ENCODE results near the gene MXRA7.
A peak's percentile ranks its signal among the peaks of the same experiment; 100 is the strongest.

MXRA7 gene

DNA sequence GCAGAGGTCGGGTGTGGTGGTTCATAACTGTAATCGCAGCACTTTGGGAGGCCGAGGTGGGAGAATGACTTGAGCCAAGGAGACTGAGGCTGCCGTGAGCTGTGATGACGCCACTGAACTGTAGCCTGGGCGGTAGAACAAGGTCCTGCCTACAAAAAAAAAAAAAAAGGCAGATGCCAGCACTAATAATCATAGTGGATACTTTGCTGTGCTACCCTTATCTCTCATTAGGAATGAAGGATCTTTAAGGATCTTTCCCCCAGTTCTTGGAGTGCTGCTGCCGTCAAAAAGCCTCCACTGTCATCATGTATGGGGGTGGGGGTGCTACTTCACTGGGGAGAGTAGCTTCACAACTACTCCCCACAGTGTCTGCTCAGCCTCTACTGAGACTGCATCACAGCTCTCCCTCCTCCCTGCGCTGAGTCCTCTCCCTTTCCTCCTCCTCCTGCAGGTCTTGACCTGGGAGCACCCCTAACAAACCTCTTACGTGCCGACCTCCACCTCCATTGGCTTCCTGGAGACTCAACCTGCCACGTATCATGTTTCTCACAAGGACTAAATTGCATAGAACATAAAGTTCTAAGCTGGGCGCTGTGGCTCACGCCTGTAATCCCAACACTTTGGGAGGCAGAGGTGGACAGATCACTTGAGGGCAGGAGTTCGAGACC is 42.8 kb downstream of the MXRA7 start:
- Histone ChIP-seq H3K9me3 (ENCODE audit: control insufficient read depth, insufficient read depth, low read depth, low read length) (no peaks in the 10 kb centered on the region), H3K4me1 (ENCODE audit: control insufficient read depth, insufficient read depth, low read length) (peaks cover 36% of the 10 kb centered on the region), H3K27ac (ENCODE audit: extremely low read depth, low read depth, low read length) (peak overlapping the region; percentile 60), H3K36me3 (ENCODE audit: control insufficient read depth in 2 of 2, insufficient read depth in 1 of 2, low read length in 2 of 2) (no peaks in the 10 kb centered on the region), H3K4me3 (ENCODE audit: low read depth, low read length) (no peak overlapping the region)
- ChIA-PET CTCF (interaction anchor here (0.5 to 2.9 kb wide), 9 partner anchors 13 to 201 kb away, joined by 3 to 22 read pairs (median 4); no protein-coding TSS in a partner anchor), POLR2A (interaction anchor here (0.6 to 0.7 kb wide), 3 partner anchors 20 to 689 kb away, joined by 3 to 4 read pairs (median 3); partner anchors contain the start of genes ACOX1 and TEN1)
- TF ChIP-seq ZNF274 (IDR thresholded peaks at IDR 0.05; ENCODE audit: low read length) (no peak), ZNF274 (tag by site-specific recombination; IDR thresholded peaks at IDR 0.05; ENCODE audit: borderline replicate concordance) (no peak), BCL11A (tag by site-specific recombination; IDR thresholded peaks at IDR 0.05; ENCODE audit: low read depth) (peak; percentile 77; the same call in 1 of the 2 replicates), ZSCAN23 (tag by site-specific recombination; IDR thresholded peaks at IDR 0.05) (0 out of 2 replicates have a peak, but pooled peaks have one; percentile 41), ZBTB8A (tag by site-specific recombination; IDR thresholded peaks at IDR 0.05) (peak; percentile 59), OSR2 (tag by site-specific recombination; IDR thresholded peaks at IDR 0.05) (peak; percentile 50), ZNF544 (tag by site-specific recombination; IDR thresholded peaks at IDR 0.05) (no peak), TCF7L2 (IDR thresholded peaks at IDR 0.05; ENCODE audit: borderline replicate concordance, low read depth, low read length) (no peak), ZNF24 (tag by site-specific recombination; IDR thresholded peaks at IDR 0.05) (0 out of 2 replicates have a peak, but pooled peaks have one; percentile 24), ZNF621 (tag by site-specific recombination; IDR thresholded peaks at IDR 0.05) (no peak), SP7 (tag by site-specific recombination; IDR thresholded peaks at IDR 0.05) (peak; percentile 90), FEZF1 (tag by site-specific recombination; IDR thresholded peaks at IDR 0.05) (peak; percentile 18; the same call in 1 of the 2 replicates), ZNF324 (tag by site-specific recombination; IDR thresholded peaks at IDR 0.05) (peak; percentile 49; the same call in 1 of the 2 replicates), ZNF664 (tag by site-specific recombination; IDR thresholded peaks at IDR 0.05) (no peak), GLIS1 (tag by site-specific recombination; IDR thresholded peaks at IDR 0.05) (peak; percentile 75), ZNF366 (tag by site-specific recombination; conservative IDR thresholded peaks at IDR 0.05) (0 out of 2 replicates have a peak, but pooled peaks have one; percentile 12), ZBTB20 (tag by site-specific recombination; IDR thresholded peaks at IDR 0.05) (peak; percentile 4; the same call in 1 of the 2 replicates), ZNF629 (tag by site-specific recombination; IDR thresholded peaks at IDR 0.05) (0 out of 2 replicates have a peak, but pooled peaks have one; percentile 44), SP3 (tag by site-specific recombination; IDR thresholded peaks at IDR 0.05) (0 out of 2 replicates have a peak, but pooled peaks have one; percentile 21), ZNF394 (tag by site-specific recombination; IDR thresholded peaks at IDR 0.05; ENCODE audit: borderline replicate concordance) (peak; percentile 97), ZNF660 (tag by site-specific recombination; IDR thresholded peaks at IDR 0.05) (no peak), ZSCAN16 (tag by site-specific recombination; IDR thresholded peaks at IDR 0.05) (peak; percentile 72; the same call in 1 of the 2 replicates)
- TF ChIP-seq, protein P1, sequence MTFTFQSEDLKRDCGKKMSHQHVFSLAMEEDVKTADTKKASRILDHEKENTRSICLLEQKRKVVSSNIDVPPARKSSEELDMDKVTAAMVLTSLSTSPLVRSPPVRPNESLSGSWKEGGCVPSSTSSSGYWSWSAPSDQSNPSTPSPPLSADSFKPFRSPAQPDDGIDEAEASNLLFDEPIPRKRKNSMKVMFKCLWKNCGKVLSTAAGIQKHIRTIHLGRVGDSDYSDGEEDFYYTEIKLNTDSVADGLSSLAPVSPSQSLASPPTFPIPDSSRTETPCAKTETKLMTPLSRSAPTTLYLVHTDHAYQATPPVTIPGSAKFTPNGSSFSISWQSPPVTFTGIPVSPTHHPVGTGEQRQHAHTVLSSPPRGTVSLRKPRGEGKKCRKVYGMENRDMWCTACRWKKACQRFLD (tag by site-specific recombination; IDR thresholded peaks at IDR 0.05): no peak
- TF ChIP-seq, protein P2, sequence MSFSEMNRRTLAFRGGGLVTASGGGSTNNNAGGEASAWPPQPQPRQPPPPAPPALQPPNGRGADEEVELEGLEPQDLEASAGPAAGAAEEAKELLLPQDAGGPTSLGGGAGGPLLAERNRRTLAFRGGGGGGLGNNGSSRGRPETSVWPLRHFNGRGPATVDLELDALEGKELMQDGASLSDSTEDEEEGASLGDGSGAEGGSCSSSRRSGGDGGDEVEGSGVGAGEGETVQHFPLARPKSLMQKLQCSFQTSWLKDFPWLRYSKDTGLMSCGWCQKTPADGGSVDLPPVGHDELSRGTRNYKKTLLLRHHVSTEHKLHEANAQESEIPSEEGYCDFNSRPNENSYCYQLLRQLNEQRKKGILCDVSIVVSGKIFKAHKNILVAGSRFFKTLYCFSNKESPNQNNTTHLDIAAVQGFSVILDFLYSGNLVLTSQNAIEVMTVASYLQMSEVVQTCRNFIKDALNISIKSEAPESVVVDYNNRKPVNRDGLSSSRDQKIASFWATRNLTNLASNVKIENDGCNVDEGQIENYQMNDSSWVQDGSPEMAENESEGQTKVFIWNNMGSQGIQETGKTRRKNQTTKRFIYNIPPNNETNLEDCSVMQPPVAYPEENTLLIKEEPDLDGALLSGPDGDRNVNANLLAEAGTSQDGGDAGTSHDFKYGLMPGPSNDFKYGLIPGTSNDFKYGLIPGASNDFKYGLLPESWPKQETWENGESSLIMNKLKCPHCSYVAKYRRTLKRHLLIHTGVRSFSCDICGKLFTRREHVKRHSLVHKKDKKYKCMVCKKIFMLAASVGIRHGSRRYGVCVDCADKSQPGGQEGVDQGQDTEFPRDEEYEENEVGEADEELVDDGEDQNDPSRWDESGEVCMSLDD (tag by site-specific recombination; IDR thresholded peaks at IDR 0.05): peak; percentile 51; the same call in 1 of the 2 replicates
- TF ChIP-seq, protein P3, sequence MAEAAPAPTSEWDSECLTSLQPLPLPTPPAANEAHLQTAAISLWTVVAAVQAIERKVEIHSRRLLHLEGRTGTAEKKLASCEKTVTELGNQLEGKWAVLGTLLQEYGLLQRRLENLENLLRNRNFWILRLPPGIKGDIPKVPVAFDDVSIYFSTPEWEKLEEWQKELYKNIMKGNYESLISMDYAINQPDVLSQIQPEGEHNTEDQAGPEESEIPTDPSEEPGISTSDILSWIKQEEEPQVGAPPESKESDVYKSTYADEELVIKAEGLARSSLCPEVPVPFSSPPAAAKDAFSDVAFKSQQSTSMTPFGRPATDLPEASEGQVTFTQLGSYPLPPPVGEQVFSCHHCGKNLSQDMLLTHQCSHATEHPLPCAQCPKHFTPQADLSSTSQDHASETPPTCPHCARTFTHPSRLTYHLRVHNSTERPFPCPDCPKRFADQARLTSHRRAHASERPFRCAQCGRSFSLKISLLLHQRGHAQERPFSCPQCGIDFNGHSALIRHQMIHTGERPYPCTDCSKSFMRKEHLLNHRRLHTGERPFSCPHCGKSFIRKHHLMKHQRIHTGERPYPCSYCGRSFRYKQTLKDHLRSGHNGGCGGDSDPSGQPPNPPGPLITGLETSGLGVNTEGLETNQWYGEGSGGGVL (tag by site-specific recombination; IDR thresholded peaks at IDR 0.05): peak; percentile 54
- TF ChIP-seq, protein P4, sequence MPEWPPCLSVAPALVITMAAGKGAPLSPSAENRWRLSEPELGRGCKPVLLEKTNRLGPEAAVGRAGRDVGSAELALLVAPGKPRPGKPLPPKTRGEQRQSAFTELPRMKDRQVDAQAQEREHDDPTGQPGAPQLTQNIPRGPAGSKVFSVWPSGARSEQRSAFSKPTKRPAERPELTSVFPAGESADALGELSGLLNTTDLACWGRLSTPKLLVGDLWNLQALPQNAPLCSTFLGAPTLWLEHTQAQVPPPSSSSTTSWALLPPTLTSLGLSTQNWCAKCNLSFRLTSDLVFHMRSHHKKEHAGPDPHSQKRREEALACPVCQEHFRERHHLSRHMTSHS (tag by site-specific recombination; IDR thresholded peaks at IDR 0.05): no peak
- TF ChIP-seq, protein P5, sequence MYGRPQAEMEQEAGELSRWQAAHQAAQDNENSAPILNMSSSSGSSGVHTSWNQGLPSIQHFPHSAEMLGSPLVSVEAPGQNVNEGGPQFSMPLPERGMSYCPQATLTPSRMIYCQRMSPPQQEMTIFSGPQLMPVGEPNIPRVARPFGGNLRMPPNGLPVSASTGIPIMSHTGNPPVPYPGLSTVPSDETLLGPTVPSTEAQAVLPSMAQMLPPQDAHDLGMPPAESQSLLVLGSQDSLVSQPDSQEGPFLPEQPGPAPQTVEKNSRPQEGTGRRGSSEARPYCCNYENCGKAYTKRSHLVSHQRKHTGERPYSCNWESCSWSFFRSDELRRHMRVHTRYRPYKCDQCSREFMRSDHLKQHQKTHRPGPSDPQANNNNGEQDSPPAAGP (tag by site-specific recombination; IDR thresholded peaks at IDR 0.05): peak; percentile 52
- TF ChIP-seq, protein P6, sequence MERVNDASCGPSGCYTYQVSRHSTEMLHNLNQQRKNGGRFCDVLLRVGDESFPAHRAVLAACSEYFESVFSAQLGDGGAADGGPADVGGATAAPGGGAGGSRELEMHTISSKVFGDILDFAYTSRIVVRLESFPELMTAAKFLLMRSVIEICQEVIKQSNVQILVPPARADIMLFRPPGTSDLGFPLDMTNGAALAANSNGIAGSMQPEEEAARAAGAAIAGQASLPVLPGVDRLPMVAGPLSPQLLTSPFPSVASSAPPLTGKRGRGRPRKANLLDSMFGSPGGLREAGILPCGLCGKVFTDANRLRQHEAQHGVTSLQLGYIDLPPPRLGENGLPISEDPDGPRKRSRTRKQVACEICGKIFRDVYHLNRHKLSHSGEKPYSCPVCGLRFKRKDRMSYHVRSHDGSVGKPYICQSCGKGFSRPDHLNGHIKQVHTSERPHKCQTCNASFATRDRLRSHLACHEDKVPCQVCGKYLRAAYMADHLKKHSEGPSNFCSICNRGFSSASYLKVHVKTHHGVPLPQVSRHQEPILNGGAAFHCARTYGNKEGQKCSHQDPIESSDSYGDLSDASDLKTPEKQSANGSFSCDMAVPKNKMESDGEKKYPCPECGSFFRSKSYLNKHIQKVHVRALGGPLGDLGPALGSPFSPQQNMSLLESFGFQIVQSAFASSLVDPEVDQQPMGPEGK (tag by site-specific recombination; IDR thresholded peaks at IDR 0.05): 0 out of 2 replicates have a peak, but pooled peaks have one; percentile 20

Data from HEK293 (cell line).